ENCODE data around the gene SLC52A3. TPM values are rescaled to one million over a fixed set of nuclear protein-coding genes. Genes with fewer than 3 reads are reported as not detected.
A peak's percentile ranks its signal among the peaks of the same experiment; 100 is the strongest.

SLC52A3 gene
- total and polyA plus RNA-seq, 2 of the 13 experiments (the other 11 are each of a cell fraction or from before 2014, with no cell fraction given), result 0.03 TPM; not detected in 1

- TF ChIP-seq MIER2 (CRISPR knock-in tag; IDR thresholded peaks at IDR 0.05) (peak; percentile 69; the same call in 1 of the 2 replicates), HMGA1 (CRISPR knock-in tag; conservative IDR thresholded peaks at IDR 0.05) (no peak), ATF7-NPFF (CRISPR knock-in tag; IDR thresholded peaks at IDR 0.05; ENCODE audit: low read depth) (peak; percentile 64; the same call in 1 of the 2 replicates), SMARCC2 (IDR thresholded peaks at IDR 0.05) (no peak), MYPOP (CRISPR knock-in tag; IDR thresholded peaks at IDR 0.05) (peak; percentile 68; the same call in 1 of the 2 replicates), HNRNPK (IDR thresholded peaks at IDR 0.05; ENCODE audit: low read depth, low read length, poor library complexity, severe bottlenecking) (no peak), ZNF317 (CRISPR knock-in tag; IDR thresholded peaks at IDR 0.05) (peak; percentile 55; the same call in 1 of the 2 replicates), MED8 (CRISPR knock-in tag; IDR thresholded peaks at IDR 0.05; ENCODE audit: insufficient replicate concordance) (no peak), ZNF598 (CRISPR knock-in tag; IDR thresholded peaks at IDR 0.05; ENCODE audit: borderline replicate concordance) (peak; percentile 52; the same call in 1 of the 2 replicates), NCOA1 (CRISPR knock-in tag; IDR thresholded peaks at IDR 0.05) (no peak), BHLHE40 (IDR thresholded peaks at IDR 0.05; ENCODE audit: low read length) (0 out of 2 replicates have a peak, but pooled peaks have one; percentile 33), HMGXB4 (CRISPR knock-in tag; IDR thresholded peaks at IDR 0.05; ENCODE audit: borderline replicate concordance in 1 of 2, low read depth in 1 of 2) (peak; percentile 89 to 96; a peak in 3 of 4 replicates), ZNF138 (CRISPR knock-in tag; IDR thresholded peaks at IDR 0.05; ENCODE audit: low read depth) (no peak), NR2F1 (CRISPR knock-in tag; IDR thresholded peaks at IDR 0.05) (no peak), GATAD1 (CRISPR knock-in tag; IDR thresholded peaks at IDR 0.05) (no peak), ZNF383 (CRISPR knock-in tag; IDR thresholded peaks at IDR 0.05; ENCODE audit: borderline replicate concordance) (no peak), ELF4 (CRISPR knock-in tag; IDR thresholded peaks at IDR 0.05; ENCODE audit: borderline replicate concordance) (no peak), CTCF (CRISPR knock-in tag; IDR thresholded peaks at IDR 0.05) (peak; percentile 97), ZNF747 (CRISPR knock-in tag; IDR thresholded peaks at IDR 0.05; ENCODE audit: borderline replicate concordance) (peak; percentile 59; the same call in 1 of the 2 replicates), ATM (IDR thresholded peaks at IDR 0.05; ENCODE audit: borderline replicate concordance) (no peak), ZNF512B (CRISPR knock-in tag; IDR thresholded peaks at IDR 0.05; ENCODE audit: borderline replicate concordance) (peak; percentile 90; the same call in 1 of the 2 replicates)
Measured at GRCh38 chr20:728256-728944, 39.9 kb downstream of the SLC52A3 start (continued).
